DOHH2 (cell line): ENCODE data around the gene EML6.

Experiments
- EZH2phosphoT487 ChIP-seq: fragments of 200-600 bp; sonication (generic); IDR thresholded peaks from 2 replicates; pipeline ENCODE4 v1.6.1; 2017; ENCODE audit warnings: borderline replicate concordance, mild to moderate bottlenecking, antibody characterized with exemption, low read length, moderate library complexity, mixed read lengths
- TF ChIP-seq, protein P1 (sequence below): fragments of 200-600 bp; sonication (generic); IDR thresholded peaks from one replicate; pipeline ENCODE4 v1.5.1; 2014; ENCODE audit warnings: antibody characterized with exemption, mild to moderate bottlenecking, low read depth, low read length; ENCODE audit not compliant: poor library complexity, severe bottlenecking

GRCh38 chr2:54954705-54955357 is 231.4 kb downstream of the EML6 start:
- TF ChIP-seq, protein P1, sequence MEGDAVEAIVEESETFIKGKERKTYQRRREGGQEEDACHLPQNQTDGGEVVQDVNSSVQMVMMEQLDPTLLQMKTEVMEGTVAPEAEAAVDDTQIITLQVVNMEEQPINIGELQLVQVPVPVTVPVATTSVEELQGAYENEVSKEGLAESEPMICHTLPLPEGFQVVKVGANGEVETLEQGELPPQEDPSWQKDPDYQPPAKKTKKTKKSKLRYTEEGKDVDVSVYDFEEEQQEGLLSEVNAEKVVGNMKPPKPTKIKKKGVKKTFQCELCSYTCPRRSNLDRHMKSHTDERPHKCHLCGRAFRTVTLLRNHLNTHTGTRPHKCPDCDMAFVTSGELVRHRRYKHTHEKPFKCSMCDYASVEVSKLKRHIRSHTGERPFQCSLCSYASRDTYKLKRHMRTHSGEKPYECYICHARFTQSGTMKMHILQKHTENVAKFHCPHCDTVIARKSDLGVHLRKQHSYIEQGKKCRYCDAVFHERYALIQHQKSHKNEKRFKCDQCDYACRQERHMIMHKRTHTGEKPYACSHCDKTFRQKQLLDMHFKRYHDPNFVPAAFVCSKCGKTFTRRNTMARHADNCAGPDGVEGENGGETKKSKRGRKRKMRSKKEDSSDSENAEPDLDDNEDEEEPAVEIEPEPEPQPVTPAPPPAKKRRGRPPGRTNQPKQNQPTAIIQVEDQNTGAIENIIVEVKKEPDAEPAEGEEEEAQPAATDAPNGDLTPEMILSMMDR: no peak
- no peak for TF ChIP-seq EZH2phosphoT487
